GM12878 (cell line): ENCODE results near the gene FKBP4. TPM values are rescaled to one million over a fixed set of nuclear protein-coding genes. Genes with fewer than 3 reads are reported as not detected.

Experiments used
- ATAC-seq: fragments of 200-7000 bp; cut with Tn5 transposase; 3 replicates; pipeline ENCODE4 v1.9.1; 2020; ENCODE audit warnings: mild to moderate bottlenecking, moderate library complexity
- BruUV-seq: library from RNA; stranded (reverse); fragments of 400-500 nt; replicated peaks from 2 replicates; lab custom pipeline; 2021; lab: Mats Ljungman, UMichigan
- CTCF ChIA-PET: fragments of 300-600 bp; sonication (Branson Sonifier 250); formaldehyde crosslinking; extraction: SDS; loops from one replicate; lab custom pipeline; 2021; ENCODE audit warnings: inconsistent platforms; lab: Yijun Ruan, JAX
- POLR2A ChIA-PET: fragments of 350-600 bp; formaldehyde crosslinking; extraction: SDS; loops from one replicate; lab custom pipeline; 2021; ENCODE audit warnings: inconsistent platforms; lab: Charles Lee
- RAD21 ChIA-PET: fragments of 300-600 bp; sonication (Branson Sonifier 250); formaldehyde crosslinking; loops from one replicate; lab custom pipeline; 2023; ENCODE audit warnings: antibody characterized with exemption; ENCODE audit not compliant: unreplicated experiment; lab: Charles Lee
- SMC1A ChIA-PET: fragments of 300-600 bp; sonication (Branson Sonifier 250); formaldehyde crosslinking; loops from one replicate; lab custom pipeline; 2023; ENCODE audit not compliant: unreplicated experiment, uncharacterized antibody; lab: Charles Lee
- DNase-seq: peaks from one replicate; pipeline ENCODE4 v3.0.0-alpha.2; 2011; ENCODE audit warnings: low read depth, low spot score
- FAIRE-seq: peaks from 3 replicates; lab custom pipeline; 2011; peaks lifted over from hg19 to GRCh38; lab: Jason Lieb, UNC
- H2AFZ ChIP-seq: 2 replicates; pipeline ENCODE4 v1.6.0; 2011; ENCODE audit warnings: low read depth, low read length, control low read depth; ENCODE audit not compliant: control insufficient read depth
- H3K27ac ChIP-seq: 2 replicates; pipeline ENCODE4 v1.5.1; 2011; ENCODE audit warnings: control low read depth; ENCODE audit not compliant: control insufficient read depth, insufficient read depth
- H3K27me3 ChIP-seq, 2 experiments: replicated peaks in 1 of 2; 2 replicates each; pipeline versions ENCODE4 v1.6.0 to v1.6.1; 2011; ENCODE audit warnings: low read length in 1 of 2; ENCODE audit not compliant: control insufficient read depth in 2 of 2, insufficient read depth in 2 of 2
- H3K36me3 ChIP-seq, 2 experiments: 2 replicates each; pipeline ENCODE4 v1.5.1; 2011; ENCODE audit warnings: low read length in 1 of 2; ENCODE audit not compliant: control insufficient read depth in 2 of 2, insufficient read depth in 2 of 2
- H3K4me1 ChIP-seq: 2 replicates; pipeline ENCODE4 v1.6.1; 2011; ENCODE audit warnings: mild to moderate bottlenecking, low read length, moderate library complexity, mixed read lengths; ENCODE audit not compliant: control insufficient read depth, insufficient read depth
- H3K4me2 ChIP-seq: 2 replicates; pipeline ENCODE4 v1.6.0; 2011; ENCODE audit warnings: control low read depth; ENCODE audit not compliant: control insufficient read depth, insufficient read depth
- H3K4me3 ChIP-seq: fragments of 200-600 bp; sonication (generic); 2 replicates; pipeline ENCODE4 v1.5.1; 2016
- H3K79me2 ChIP-seq: 2 replicates; pipeline ENCODE4 v1.6.0; 2011; ENCODE audit warnings: low read length; ENCODE audit not compliant: control insufficient read depth, insufficient read depth
- H3K9ac ChIP-seq: 2 replicates; pipeline ENCODE4 v1.8.0; 2011; ENCODE audit warnings: low read length, control low read depth, mixed read lengths; ENCODE audit not compliant: control insufficient read depth, insufficient read depth
- H3K9me3 ChIP-seq: replicated peaks from 3 replicates; pipeline ENCODE4 v1.5.1; 2011; ENCODE audit warnings: mild to moderate bottlenecking, low read length; ENCODE audit not compliant: control insufficient read depth, insufficient read depth
- H4K20me1 ChIP-seq: 2 replicates; pipeline ENCODE4 v1.6.0; 2011; ENCODE audit not compliant: control insufficient read depth, insufficient read depth
- BRCA1 ChIP-seq: IDR thresholded peaks from 2 replicates; pipeline ENCODE4 v1.6.1; 2011; ENCODE audit warnings: low read depth, low read length, improper control_type of control experiment
- CBX3 ChIP-seq: fragments of 200-600 bp; sonication (generic); IDR thresholded peaks from 2 replicates; pipeline ENCODE4 v1.6.1; 2016; ENCODE audit warnings: low read depth, borderline replicate concordance
- CREB1 ChIP-seq: IDR thresholded peaks from 2 replicates; pipeline ENCODE4 v1.6.1; 2012; ENCODE audit warnings: low read depth, mild to moderate bottlenecking, inconsistent platforms
- FOS ChIP-seq: IDR thresholded peaks from 3 replicates; pipeline ENCODE4 v1.6.1; 2011; ENCODE audit warnings: borderline replicate concordance; ENCODE audit not compliant: insufficient read length; ENCODE audit errors: extremely low read depth
- MEF2B ChIP-seq: fragments of 450-650 bp; IDR thresholded peaks from 2 replicates; pipeline ENCODE4 v1.6.1; 2018; ENCODE audit warnings: mild to moderate bottlenecking, moderate library complexity; ENCODE audit not compliant: partially characterized antibody, poor library complexity, severe bottlenecking
- NFIC ChIP-seq: IDR thresholded peaks from 2 replicates; pipeline ENCODE4 v1.6.1; 2012; ENCODE audit warnings: low read depth, mild to moderate bottlenecking, inconsistent platforms, low read length, moderate library complexity
- PAX8 ChIP-seq: fragments of 450-650 bp; IDR thresholded peaks from 2 replicates; pipeline ENCODE4 v1.6.1; 2017; ENCODE audit warnings: mild to moderate bottlenecking, moderate library complexity
- PBX3 ChIP-seq: IDR thresholded peaks from 2 replicates; pipeline ENCODE4 v1.6.1; 2011; ENCODE audit warnings: mild to moderate bottlenecking, low read depth, low read length, moderate library complexity; ENCODE audit not compliant: insufficient replicate concordance
- PRDM15 ChIP-seq: fragments of 450-650 bp; formaldehyde crosslinking; IDR thresholded peaks from 2 replicates; pipeline ENCODE4 v1.4.0; 2020; ENCODE audit warnings: mild to moderate bottlenecking, moderate library complexity
- SMAD5 ChIP-seq: IDR thresholded peaks from 2 replicates; pipeline ENCODE4 v1.6.1; 2016; ENCODE audit warnings: antibody characterized with exemption, low read depth
- STAT1 ChIP-seq: fragments of 450-650 bp; conservative IDR thresholded peaks from 2 replicates; pipeline ENCODE4 v1.6.1; 2014; ENCODE audit warnings: antibody characterized with exemption, mild to moderate bottlenecking
- TCF7 ChIP-seq: IDR thresholded peaks from 2 replicates; pipeline ENCODE4 v1.6.1; 2014; ENCODE audit warnings: antibody characterized with exemption, borderline replicate concordance
- ZNF217 ChIP-seq: fragments of 450-650 bp; IDR thresholded peaks from 2 replicates; pipeline ENCODE4 v1.6.1; 2017; ENCODE audit warnings: antibody characterized with exemption, mild to moderate bottlenecking
- ZNF274 ChIP-seq: IDR thresholded peaks from one replicate; pipeline ENCODE4 v1.8.0; 2011; ENCODE audit not compliant: insufficient read length, insufficient read depth
- WGBS: methylation state at CpG from one replicate; pipeline ENCODE4 v1.1.6; 2016; ENCODE audit warnings: low lambda C conversion rate; ENCODE audit not compliant: insufficient replicate concordance, insufficient coverage; ENCODE audit errors: missing lambda C conversion rate; 5-methylcytosine and 5-hydroxymethylcytosine counted together
- in situ Hi-C: fragments of 300-500 bp; cut with MboI; formaldehyde crosslinking; loops from 9 replicates; pipeline ENCODE4 v1.14.3; 2018; ENCODE audit warnings: mixed read lengths
- intact Hi-C: fragments of 100-400 bp; cut with micrococcal nuclease; formaldehyde crosslinking; loops from one replicate; pipeline ENCODE4 v1.14.2; 2022; ENCODE audit not compliant: unreplicated experiment
- polyA plus RNA-seq, 11 experiments: library from polyadenylated mRNA; depleted of rRNA in 4 of 11; unstranded in 6 of 11; stranded (reverse) in 5 of 11; fragments of >200 nt; fragmentation: Nextera tagmentation in 4 of 11; fragmentation: Illumina TruSeq in 1 of 11; extraction: Ambion mirVana in 4 of 11; extraction: Trizol in 1 of 11; gene quantifications; 1 replicate in 1 of 11; 2 replicates in 10 of 11; pipeline versions ENCODE4 v1.2.1 to v1.2.3, GENCODE V29; 2011 to 2016; ENCODE audit warnings: inconsistent platforms in 2 of 11, missing spikeins in 2 of 11, low read depth in 1 of 11
- total RNA-seq, 4 experiments: library from RNA; depleted of rRNA in 3 of 4; stranded (reverse); fragments of >200 nt in 3 of 4; fragmentation: Illumina TruSeq in 1 of 4; extraction: Trizol in 1 of 4; gene quantifications; 2 replicates each; pipeline versions ENCODE4 v1.2.1 to v1.2.3, GENCODE V29; 2013 to 2021
- TF ChIP-seq, protein P1 (sequence below): fragments of 450-650 bp; IDR thresholded peaks from 2 replicates; pipeline ENCODE4 v1.6.1; 2014; ENCODE audit warnings: mild to moderate bottlenecking
- TF ChIP-seq, protein P2 (sequence below): fragments of 150-350 bp; IDR thresholded peaks from 2 replicates; pipeline ENCODE4 v1.6.1; 2014; ENCODE audit warnings: mild to moderate bottlenecking, low read depth, low read length

Gene FKBP4
- total and polyA plus RNA-seq, 10 of the 15 experiments (the other 5 are each of a cell fraction or from before 2014, with no cell fraction given), result 8.9 to 90.0 (median 45.4) TPM

GRCh38 chr12:2765608-2766007 is 29.2 kb upstream of the FKBP4 start:
- no peak for FAIRE-seq

More at GRCh38 chr12:2765608-2766007, 29.2 kb upstream of the FKBP4 start:
- ATAC-seq (no peak), DNase-seq (no peak)
- Histone ChIP-seq H3K4me1 (no peaks in the 10 kb centered on the region), H3K4me2 (no peak overlapping the region), H3K36me3 (no peaks in the 10 kb centered on the region), H4K20me1 (no peaks in the 10 kb centered on the region; the same call in 1 of the 2 replicates), H3K27ac (no peak overlapping the region), H3K4me3 (no peak overlapping the region), H3K27me3 (no peaks in the 10 kb centered on the region; a peak in 3 of 4 replicates), H3K79me2 (no peaks in the 10 kb centered on the region), H3K9ac (no peak overlapping the region), H3K9me3 (no peaks in the 10 kb centered on the region), H2AFZ (no peak overlapping the region)
- in situ Hi-C loops, result no loop called here
- SMC1A ChIA-PET, result no interaction called here
- intact Hi-C loops, result no loop called here
- CTCF ChIA-PET, result no interaction called here
- WGBS, result 10% methylated on average over 6 of the region's 6 CpGs
- TF ChIP-seq CBX3 (no peak), ZNF217 (no peak), BRCA1 (no peak), ZNF274 (no peak), CREB1 (no peak), PAX8 (no peak), PBX3 (no peak), FOS (no peak), MEF2B (no peak), TCF7 (no peak), NFIC (no peak), STAT1 (no peak), SMAD5 (no peak), PRDM15 (CRISPR knock-in tag) (no peak)
- TF ChIP-seq, protein P1, sequence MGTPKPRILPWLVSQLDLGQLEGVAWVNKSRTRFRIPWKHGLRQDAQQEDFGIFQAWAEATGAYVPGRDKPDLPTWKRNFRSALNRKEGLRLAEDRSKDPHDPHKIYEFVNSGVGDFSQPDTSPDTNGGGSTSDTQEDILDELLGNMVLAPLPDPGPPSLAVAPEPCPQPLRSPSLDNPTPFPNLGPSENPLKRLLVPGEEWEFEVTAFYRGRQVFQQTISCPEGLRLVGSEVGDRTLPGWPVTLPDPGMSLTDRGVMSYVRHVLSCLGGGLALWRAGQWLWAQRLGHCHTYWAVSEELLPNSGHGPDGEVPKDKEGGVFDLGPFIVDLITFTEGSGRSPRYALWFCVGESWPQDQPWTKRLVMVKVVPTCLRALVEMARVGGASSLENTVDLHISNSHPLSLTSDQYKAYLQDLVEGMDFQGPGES, result no peak
- TF ChIP-seq, protein P2, sequence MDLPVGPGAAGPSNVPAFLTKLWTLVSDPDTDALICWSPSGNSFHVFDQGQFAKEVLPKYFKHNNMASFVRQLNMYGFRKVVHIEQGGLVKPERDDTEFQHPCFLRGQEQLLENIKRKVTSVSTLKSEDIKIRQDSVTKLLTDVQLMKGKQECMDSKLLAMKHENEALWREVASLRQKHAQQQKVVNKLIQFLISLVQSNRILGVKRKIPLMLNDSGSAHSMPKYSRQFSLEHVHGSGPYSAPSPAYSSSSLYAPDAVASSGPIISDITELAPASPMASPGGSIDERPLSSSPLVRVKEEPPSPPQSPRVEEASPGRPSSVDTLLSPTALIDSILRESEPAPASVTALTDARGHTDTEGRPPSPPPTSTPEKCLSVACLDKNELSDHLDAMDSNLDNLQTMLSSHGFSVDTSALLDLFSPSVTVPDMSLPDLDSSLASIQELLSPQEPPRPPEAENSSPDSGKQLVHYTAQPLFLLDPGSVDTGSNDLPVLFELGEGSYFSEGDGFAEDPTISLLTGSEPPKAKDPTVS, result no peak
- RAD21 ChIA-PET, result no interaction called here
- POLR2A ChIA-PET, result no interaction called here
- BruUV-seq, result no TSS peak
